DMS53 treated with DMSO at 0.1 percent for 48 hours (cell line): ENCODE data around the gene TM4SF18.
A peak's percentile ranks its signal among the peaks of the same experiment; 100 is the strongest.

Source experiments
- DNase-seq: peaks from one replicate; lab custom pipeline; 2025; ENCODE audit not compliant: unreplicated experiment; lab: John Stamatoyannopoulos, UW

The TM4SF18 gene

DNA sequence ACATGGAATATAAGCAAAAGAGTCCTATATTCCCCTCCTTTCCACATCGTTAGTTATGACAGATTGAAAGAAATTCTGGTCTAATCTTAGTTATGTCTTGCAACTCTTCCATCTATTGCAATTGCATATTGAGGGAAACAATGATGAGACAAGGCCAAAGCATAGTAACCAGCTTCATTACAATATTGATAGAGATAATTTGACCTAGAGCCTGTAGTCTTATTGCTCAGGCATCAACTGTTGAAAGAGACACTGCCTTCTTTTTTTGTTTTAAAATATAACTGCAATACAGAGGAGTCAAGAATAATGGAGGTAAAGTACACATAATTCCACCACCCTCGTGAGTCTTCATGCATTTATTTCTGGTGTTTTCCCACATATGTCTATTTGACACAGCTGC lies 2.0 kb downstream of the TM4SF18 start:
- DNase-seq, result no peak

- DNase-seq, result no peak
These were observed 2.7 kb downstream of the TM4SF18 start for GRCh38 chr3:149330609-149331331.

- no peak for DNase-seq
These were observed 6.3 kb downstream of the TM4SF18 start for GRCh38 chr3:149327156-149327555.

- DNase-seq, result no peak
These were observed 7.9 kb downstream of the TM4SF18 start for GRCh38 chr3:149325581-149325980.

GRCh38 chr3:149324332-149324731 lies 9.1 kb downstream of the TM4SF18 start:
- no peak for DNase-seq

DNA sequence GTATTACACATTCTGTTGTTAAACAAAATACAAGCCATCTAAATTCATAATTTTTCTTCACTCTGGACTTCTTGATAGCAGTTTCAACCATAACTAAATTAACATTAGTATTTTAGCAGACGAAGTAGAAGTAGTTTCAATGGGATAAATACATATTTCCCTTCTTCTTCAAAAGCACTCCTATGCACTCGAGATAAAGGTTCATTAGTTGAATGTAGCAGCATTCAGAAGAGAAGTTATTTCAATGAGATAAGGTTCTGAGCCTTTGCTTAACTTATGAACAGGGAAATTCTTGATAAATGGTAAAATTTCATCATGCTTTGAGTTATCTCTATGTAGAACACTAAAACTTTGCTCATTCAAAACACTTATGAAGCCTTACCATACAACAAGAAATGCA lies 11.8 kb downstream of the TM4SF18 start:
- DNase-seq, result no peak

DNA sequence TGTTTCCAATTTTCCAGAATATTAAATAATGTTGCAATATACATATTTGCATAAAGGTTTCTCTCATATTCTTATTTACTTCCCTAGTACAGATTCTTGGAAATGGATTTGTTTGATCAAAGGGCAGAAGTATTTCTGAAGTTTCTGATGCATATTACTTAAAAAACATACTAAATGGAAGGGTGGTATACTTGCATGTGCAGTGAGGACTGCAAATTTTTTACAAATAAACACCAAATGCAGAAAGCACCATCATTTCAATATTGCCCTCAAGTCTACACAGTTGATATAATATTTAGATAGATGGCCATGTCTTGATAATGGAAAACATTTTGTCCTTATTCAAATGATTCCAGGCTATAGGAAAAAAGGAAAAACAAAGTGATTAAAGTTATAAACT lies 12.3 kb downstream of the TM4SF18 start:
- DNase-seq, result no peak

GRCh38 chr3:149319750-149320149 lies 13.7 kb downstream of the TM4SF18 start:
- DNase-seq, result no peak

- DNase-seq, result no peak
These were observed 16.4 kb downstream of the TM4SF18 start for GRCh38 chr3:149317072-149317471.

DNA sequence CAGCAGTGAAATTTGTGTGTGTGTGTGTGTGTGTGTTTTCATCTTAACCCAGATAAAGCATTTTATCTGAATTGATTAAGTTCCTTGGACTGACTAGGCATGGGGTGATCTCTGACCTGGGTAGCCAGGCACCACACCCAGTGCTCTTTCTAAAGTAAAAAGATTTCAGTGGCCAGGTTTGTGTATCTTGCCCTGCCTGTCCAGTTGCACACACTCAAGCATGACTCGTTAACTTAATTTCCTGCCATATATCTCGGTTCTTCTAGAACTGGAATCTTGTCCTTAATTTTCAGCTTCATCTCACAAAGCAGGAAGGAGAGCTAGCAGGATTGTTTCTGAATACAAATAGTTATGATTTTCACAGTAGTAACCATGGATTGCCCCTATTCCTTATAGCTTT lies 17.0 kb downstream of the TM4SF18 start:
- DNase-seq, result no peak

GRCh38 chr3:149315694-149316093 lies 17.7 kb downstream of the TM4SF18 start:
- no peak for DNase-seq

DNA sequence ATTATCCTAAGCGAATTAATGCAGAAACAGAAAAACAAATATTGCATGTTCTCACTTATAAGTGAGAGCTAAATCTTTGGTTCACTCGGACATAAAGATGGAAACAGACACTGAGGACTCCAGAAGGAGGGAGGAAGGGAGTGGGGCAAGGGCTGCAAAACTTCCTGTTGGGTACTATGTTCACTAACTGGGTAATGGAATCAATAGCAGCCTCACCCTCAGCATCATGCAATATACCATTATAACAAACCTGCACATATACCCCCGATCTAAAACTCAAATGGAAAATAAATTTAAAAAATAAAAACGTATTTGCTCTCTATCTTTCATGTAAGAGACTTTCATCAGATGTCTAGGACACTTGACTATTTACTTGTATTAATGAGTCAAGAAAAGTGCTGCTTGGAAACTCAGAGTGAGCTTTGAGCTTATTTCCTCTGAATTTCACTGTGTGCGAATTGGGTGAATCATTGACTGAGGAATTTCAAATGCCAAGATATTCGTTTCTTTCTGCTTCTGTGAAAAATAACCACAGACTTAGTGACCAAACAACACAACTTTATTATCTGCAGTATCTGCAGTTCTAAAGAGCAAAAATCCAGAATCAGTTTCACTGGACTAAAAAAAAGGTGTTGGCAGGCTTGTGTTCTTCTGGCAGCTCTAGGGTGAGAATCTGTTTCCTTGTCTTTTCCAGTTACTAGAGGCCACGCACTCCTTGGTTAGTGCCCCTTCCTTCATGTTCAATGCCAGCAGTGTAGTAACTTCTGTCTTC lies 18.4 kb downstream of the TM4SF18 start:
- DNase-seq, result no peak

- no peak for DNase-seq
These were observed 19.9 kb downstream of the TM4SF18 start for GRCh38 chr3:149313542-149313941.

DNA sequence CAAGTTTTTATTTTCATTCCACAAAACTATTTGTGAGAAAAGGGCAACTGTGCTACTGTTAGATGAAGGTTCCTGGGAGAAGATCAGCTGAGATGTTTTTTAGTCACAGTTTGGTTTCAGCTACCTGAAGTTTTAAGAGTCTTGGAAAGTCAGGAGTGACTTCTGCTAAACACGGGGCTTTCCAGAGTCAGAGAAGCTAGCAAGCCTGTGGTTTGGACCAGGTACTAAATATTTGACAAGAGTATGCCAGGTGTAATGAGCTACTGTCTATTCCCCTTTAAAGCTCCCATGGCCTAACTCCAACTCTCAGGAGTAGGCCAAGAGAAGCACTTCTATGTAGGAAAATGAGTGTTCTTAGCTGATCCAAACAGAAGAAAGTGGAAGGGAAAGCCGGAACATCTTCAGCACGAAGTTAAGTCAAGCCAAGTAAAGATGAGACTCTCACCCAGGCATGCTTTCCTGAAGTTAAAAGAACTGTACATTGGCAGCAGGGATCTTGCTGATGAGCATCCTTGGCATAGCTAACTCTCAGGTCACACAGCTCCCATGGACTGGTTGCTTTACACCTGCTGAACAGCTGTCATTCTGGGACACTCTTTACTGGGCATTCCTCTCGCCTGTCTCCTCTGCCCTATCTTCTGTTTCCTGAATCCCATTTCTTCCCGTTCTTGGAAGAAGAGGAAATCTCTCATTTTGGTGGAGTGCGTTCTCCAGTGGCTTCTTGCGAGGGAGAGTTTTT lies 22.5 kb downstream of the TM4SF18 start:
- no peak for DNase-seq

GRCh38 chr3:149307435-149307783 lies 26.0 kb downstream of the TM4SF18 start:
- DNase-seq, result no peak

DNA sequence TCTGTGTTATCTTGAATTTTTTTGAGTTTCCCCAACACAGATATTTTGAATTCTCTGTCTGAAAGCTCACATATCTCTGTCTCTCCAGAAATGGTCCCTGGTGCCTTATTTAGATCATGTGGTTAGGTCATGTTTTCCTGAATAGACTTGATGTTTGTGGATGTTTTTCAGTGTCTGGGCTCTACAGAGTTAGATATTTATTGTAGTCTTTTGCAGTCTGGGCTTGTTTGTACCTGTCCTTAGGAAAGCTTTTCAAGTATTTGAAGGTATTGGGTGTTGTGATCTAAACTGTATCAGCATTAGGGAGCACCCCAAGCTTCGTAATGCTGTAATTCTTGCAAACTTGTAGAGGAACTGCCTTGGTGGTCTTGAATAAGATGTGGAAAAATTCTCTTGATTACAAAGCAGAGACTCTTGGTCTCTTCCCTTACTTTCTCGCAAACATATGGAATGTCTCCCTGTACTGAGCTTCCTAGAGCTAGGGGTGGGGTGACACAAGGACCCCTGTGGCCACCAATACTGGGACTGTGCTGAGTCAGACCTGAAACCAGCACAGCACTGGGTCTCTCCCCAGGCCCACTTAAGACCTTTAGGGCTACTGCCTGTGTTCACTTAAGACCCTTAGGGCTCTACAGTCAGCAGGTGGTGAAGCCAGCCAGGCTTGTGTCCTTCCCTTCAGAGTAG lies 26.5 kb downstream of the TM4SF18 start:
- no peak for DNase-seq

DNA sequence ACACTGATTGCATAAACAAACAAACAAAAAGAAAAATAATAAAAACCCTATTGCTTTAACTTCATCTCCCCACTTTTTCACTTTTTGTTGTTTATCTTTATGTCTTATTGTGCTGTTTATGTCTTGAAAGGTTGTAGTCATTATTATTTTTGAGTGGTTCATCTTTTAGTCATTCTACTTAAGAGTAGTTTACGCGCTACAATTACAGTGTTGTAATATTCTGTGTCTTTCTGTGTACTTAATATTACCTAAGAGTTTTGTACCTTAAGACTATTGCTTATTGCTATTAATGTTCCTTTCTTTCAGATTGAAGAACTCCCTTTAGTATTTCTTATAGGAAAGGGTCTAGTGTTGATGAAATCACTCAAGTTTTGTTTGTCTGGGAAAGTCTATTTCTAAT lies 28.1 kb downstream of the TM4SF18 start:
- DNase-seq, result no peak

GRCh38 chr3:149299938-149300801 lies 33.3 kb downstream of the TM4SF18 start:
- DNase-seq, result peak; percentile 68

- no peak for DNase-seq
These were observed 36.5 kb downstream of the TM4SF18 start for GRCh38 chr3:149296972-149297371.

DNA sequence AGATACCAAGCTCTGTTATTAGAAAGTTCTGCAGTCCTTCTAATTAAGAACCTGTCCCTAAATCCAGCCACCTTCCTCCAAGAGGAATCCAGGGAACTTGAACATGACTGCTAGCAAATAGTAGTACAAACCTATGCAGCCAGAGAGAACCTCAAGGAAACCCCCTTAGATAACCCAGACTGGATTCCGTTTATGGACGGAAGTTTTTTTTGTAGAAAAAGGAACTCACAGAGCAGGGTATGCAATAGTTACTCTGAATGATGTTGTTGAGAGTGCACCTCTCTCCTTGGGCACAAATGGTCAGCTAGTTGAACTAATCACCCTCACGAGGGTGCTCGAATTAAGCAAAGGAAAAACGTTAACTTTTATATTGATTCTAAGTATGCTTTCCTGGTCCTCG lies 40.8 kb downstream of the TM4SF18 start:
- no peak for DNase-seq
